Kidney (tissue), 14 donors: ENCODE results near the gene TIMP3. TPM values are rescaled to one million over a fixed set of nuclear protein-coding genes. Genes with fewer than 3 reads are reported as not detected.

Experiments used
- DNase-seq, 5 donors: peaks; one replicate each; pipeline ENCODE4 v3.0.0-alpha.2; 2013 to 2020
- FAIRE-seq: peaks from 2 replicates; lab custom pipeline; 2012; peaks lifted over from hg19 to GRCh38; lab: Jason Lieb, UNC
- H3K27ac ChIP-seq, 2 donors: one replicate each; pipeline ENCODE4 v1.7.0; 2013; ENCODE audit warnings: low read depth in 2 of 2, low read length in 2 of 2, inconsistent platforms in 1 of 2
- H3K27me3 ChIP-seq: one replicate; pipeline ENCODE4 v1.7.1; 2013; ENCODE audit warnings: low read length, inconsistent platforms; ENCODE audit not compliant: control insufficient read depth, insufficient read depth
- H3K36me3 ChIP-seq, 3 donors: one replicate each; pipeline versions ENCODE4 v1.7.0 to v1.7.1; 2013; ENCODE audit warnings: low read length in 3 of 3, control low read depth in 1 of 3, inconsistent platforms in 1 of 3; ENCODE audit not compliant: insufficient read depth in 3 of 3, control insufficient read depth in 2 of 3
- H3K4me1 ChIP-seq, 3 donors: one replicate each; pipeline versions ENCODE4 v1.7.0 to v1.7.1; 2013; ENCODE audit warnings: low read length in 3 of 3, inconsistent platforms in 1 of 3, low read depth in 1 of 3; ENCODE audit not compliant: control insufficient read depth in 2 of 3, insufficient read depth in 2 of 3
- H3K4me3 ChIP-seq, 3 donors: one replicate each; pipeline versions ENCODE4 v1.7.0 to v1.8.1; 2013; ENCODE audit warnings: low read length in 3 of 3, control low read depth in 1 of 3, inconsistent platforms in 1 of 3
- H3K9ac ChIP-seq, 3 donors: one replicate each; pipeline versions ENCODE4 v1.7.0 to v1.7.1; 2013; ENCODE audit warnings: low read length in 3 of 3, control low read depth in 1 of 3, inconsistent platforms in 1 of 3
- H3K9me3 ChIP-seq, 3 donors: one replicate each; pipeline versions ENCODE4 v1.7.0 to v1.7.1; 2013; ENCODE audit warnings: low read length in 3 of 3, control low read depth in 1 of 3, inconsistent platforms in 1 of 3; ENCODE audit not compliant: control insufficient read depth in 2 of 3, insufficient read depth in 1 of 3
- CTCF ChIP-seq: IDR thresholded peaks from 3 replicates; pipeline ENCODE4 v1.5.1; 2012; ENCODE audit warnings: mild to moderate bottlenecking, moderate library complexity, borderline replicate concordance; ENCODE audit not compliant: insufficient read depth; ENCODE audit errors: extremely low read depth
- intact Hi-C: fragments of 100-400 bp; cut with DNase I; formaldehyde crosslinking; loops from one replicate; pipeline ENCODE4 v1.11.1; 2022
- polyA plus RNA-seq: library from polyadenylated mRNA; stranded (reverse); fragments of 350-450 nt; fragmentation: Illumina TruSeq; extraction: RNeasy Lipid Tissue Mini Kit (QIAGEN cat#74804); gene quantifications from one replicate; pipeline ENCODE4 v1.2.3, GENCODE V29; 2014; ENCODE audit warnings: low read depth, low replicate concordance; ENCODE audit not compliant: insufficient read depth
- total RNA-seq: library from RNA; stranded (reverse); fragmentation: NEBNext Ultra II Directional; extraction: Animal tissue kit (Norgen Biotek cat#: 25700); gene quantifications from one replicate; pipeline ENCODE4 v1.2.1, GENCODE V29; 2021
- donor health status: control.
- donor health status: control.
- donor health status: control.
- donor health status: control.
- donor health status: control.
- donor health status: DM: yes; HTN: yes; CAD: no.
- donor health status: Normal renal cell carcinoma (clear cell type).

Gene TIMP3
- total and polyA plus RNA-seq, 2 donors from 2014 or later = 198 to 818 TPM

GRCh38 chr22:32837803-32838202, 36.3 kb downstream of the TIMP3 start:
- no peak for DNase-seq
- Histone ChIP-seq H3K4me1 (peaks cover 12 to 40% (median 25%) of the 10 kb centered on the region in 3 donors), H3K36me3 (peaks cover 0 to 14% (median 5%) of the 10 kb centered on the region in 3 donors), H3K4me3 (no peak overlapping the region), H3K27me3 (no peaks in the 10 kb centered on the region), H3K9ac (no peak overlapping the region), H3K9me3 (no peaks in the 10 kb centered on the region), H3K27ac (no peak overlapping the region)
- no peak for FAIRE-seq
- intact Hi-C loops = no loop called here
- TF ChIP-seq CTCF = no peak

- no peak overlapping the region for H3K9ac ChIP-seq
- H3K4me1 ChIP-seq = peaks cover 12 to 40% (median 25%) of the 10 kb centered on the region in 3 donors
- FAIRE-seq (no peak), DNase-seq (peak in 4 of 5 donors; percentile 78 to 94 (median 81))
- peaks cover 0 to 1% (median 0%) of the 10 kb centered on the region in 3 donors for H3K36me3 ChIP-seq
- no peaks in the 10 kb centered on the region for H3K27me3 ChIP-seq
- H3K4me3 ChIP-seq = no peak overlapping the region
- intact Hi-C loops = no loop called here
- no peaks in the 10 kb centered on the region for H3K9me3 ChIP-seq
- no peak for TF ChIP-seq CTCF
- H3K27ac ChIP-seq = peak overlapping the region; percentile 41 to 48
Measured at GRCh38 chr22:32839831-32840584, 38.5 kb downstream of the TIMP3 start.

GRCh38 chr22:32841175-32841574, 39.7 kb downstream of the TIMP3 start:
- H3K36me3 ChIP-seq = peaks cover 0 to under 1% (median 0%) of the 10 kb centered on the region in 3 donors
- no peaks in the 10 kb centered on the region for H3K9me3 ChIP-seq
- H3K4me3 ChIP-seq = no peak overlapping the region
- FAIRE-seq (no peak), DNase-seq (peak in 2 of 5 donors; percentile 24 to 68)
- H3K4me1 ChIP-seq = peaks cover 12 to 46% (median 25%) of the 10 kb centered on the region in 3 donors
- intact Hi-C loops = no loop called here
- H3K27ac ChIP-seq = peak overlapping the region in 1 of 2 donors; percentile 41
- H3K27me3 ChIP-seq = no peaks in the 10 kb centered on the region
- no peak for TF ChIP-seq CTCF
- H3K9ac ChIP-seq = no peak overlapping the region
